CD4-positive, alpha-beta memory T cell (primary cell): ENCODE results near the gene CNTN4. TPM values are rescaled to one million over a fixed set of nuclear protein-coding genes. Genes with fewer than 3 reads are reported as not detected.
A peak's percentile ranks its signal among the peaks of the same experiment; 100 is the strongest.

ENCODE experiments used
- CTCF ChIA-PET: fragments of 350-600 bp; sonication (Branson Sonifier 250); formaldehyde crosslinking; loops from one replicate; lab custom pipeline; 2021; ENCODE audit warnings: inconsistent platforms; ENCODE audit not compliant: partially characterized antibody; lab: Charles Lee
- POLR2A ChIA-PET: fragments of 350-600 bp; sonication (Branson Sonifier 250); formaldehyde crosslinking; loops from one replicate; lab custom pipeline; 2021; ENCODE audit not compliant: partially characterized antibody; lab: Charles Lee
- DNase-seq, 5 donors: peaks; one replicate each; pipeline versions ENCODE4 v3.0.0 to v3.0.0-alpha.2; 2020 to 2022; ENCODE audit warnings: mixed read lengths in 1 of 5
- H3K27ac ChIP-seq: one replicate; pipeline ENCODE4 v1.7.0; 2013; ENCODE audit warnings: low read depth, low read length
- H3K27me3 ChIP-seq: 2 replicates; pipeline ENCODE4 v1.7.0; 2013; ENCODE audit warnings: mild to moderate bottlenecking, low read length, moderate library complexity; ENCODE audit not compliant: insufficient read depth
- H3K36me3 ChIP-seq: 2 replicates; pipeline ENCODE4 v1.7.0; 2013; ENCODE audit warnings: mild to moderate bottlenecking, low read length, moderate library complexity; ENCODE audit not compliant: insufficient read depth
- H3K4me1 ChIP-seq: 2 replicates; pipeline ENCODE4 v1.7.0; 2013; ENCODE audit warnings: mild to moderate bottlenecking, low read length, moderate library complexity; ENCODE audit not compliant: insufficient read depth
- H3K4me3 ChIP-seq, 2 donors: one replicate each; pipeline ENCODE4 v1.7.0; 2013; ENCODE audit warnings: low read length in 2 of 2, mild to moderate bottlenecking in 1 of 2
- H3K9me3 ChIP-seq, 2 donors: one replicate each; pipeline ENCODE4 v1.7.0; 2013; ENCODE audit warnings: low read length in 2 of 2, control low read depth in 1 of 2; ENCODE audit not compliant: control insufficient read depth in 1 of 2
- H3K27ac Mint-ChIP-seq, 7 donors: one replicate each; pipeline ENCODE4 v1.8.0; 2020 to 2021; ENCODE audit warnings: mixed read lengths in 7 of 7, mild to moderate bottlenecking in 6 of 7, inconsistent platforms in 3 of 7, moderate library complexity in 3 of 7
- H3K27me3 Mint-ChIP-seq, 2 donors: one replicate each; pipeline ENCODE4 v1.8.0; 2020 to 2021; ENCODE audit warnings: mixed read lengths in 2 of 2
- H3K36me3 Mint-ChIP-seq, 2 donors: one replicate each; pipeline ENCODE4 v1.8.0; 2020 to 2021; ENCODE audit warnings: mixed read lengths in 2 of 2, inconsistent platforms in 1 of 2, mild to moderate bottlenecking in 1 of 2
- H3K4me1 Mint-ChIP-seq, 4 donors: one replicate each; pipeline ENCODE4 v1.8.0; 2020 to 2021; ENCODE audit warnings: mixed read lengths in 4 of 4, mild to moderate bottlenecking in 1 of 4
- H3K4me3 Mint-ChIP-seq, 8 donors: one replicate each; pipeline ENCODE4 v1.8.0; 2020 to 2021; ENCODE audit warnings: mixed read lengths in 8 of 8, mild to moderate bottlenecking in 7 of 8, moderate library complexity in 6 of 8, inconsistent platforms in 3 of 8
- H3K9me3 Mint-ChIP-seq, 8 donors: one replicate each; pipeline ENCODE4 v1.8.0; 2020 to 2021; ENCODE audit warnings: mixed read lengths in 8 of 8, mild to moderate bottlenecking in 5 of 8, inconsistent platforms in 3 of 8, moderate library complexity in 1 of 8
- intact Hi-C: fragments of 100-400 bp; cut with micrococcal nuclease; formaldehyde crosslinking; loops from one replicate; pipeline ENCODE4 v1.15.1; 2023
- polyA plus RNA-seq, 2 donors: library from polyadenylated mRNA; unstranded; fragments of 300-500 nt; fragmentation: Illumina TruSeq; gene quantifications; one replicate each; pipeline ENCODE4 v1.2.3, GENCODE V29; 2021
- total RNA-seq, 2 experiments: library from RNA; stranded (reverse); gene quantifications; one replicate each; pipeline ENCODE4 v1.2.3, GENCODE V29; 2021

CNTN4 gene
- total and polyA plus RNA-seq, 4 experiments from 2014 or later = not detected

- Histone ChIP-seq H3K36me3 (no peaks in the 10 kb centered on the region), H3K4me3 (no peak overlapping the region), H3K9me3 (no peaks in the 10 kb centered on the region), H3K4me1 (no peaks in the 10 kb centered on the region), H3K27me3 (no peaks in the 10 kb centered on the region), H3K27ac (no peak overlapping the region)
- ChIA-PET CTCF (no interaction called here), POLR2A (no interaction called here)
- DNase-seq = no peak
- peaks cover 0 to 5% of the 10 kb centered on the region in 2 donors for H3K36me3 Mint-ChIP-seq
- H3K4me1 Mint-ChIP-seq = no peaks in the 10 kb centered on the region
- peaks cover 0 to 3% (median 0%) of the 10 kb centered on the region in 8 donors for H3K9me3 Mint-ChIP-seq
- H3K27me3 Mint-ChIP-seq = peaks cover 0 to 3% of the 10 kb centered on the region in 2 donors
- H3K27ac Mint-ChIP-seq = no peak overlapping the region
- no peak overlapping the region for H3K4me3 Mint-ChIP-seq
- intact Hi-C loops = no loop called here
These were observed 976.0 kb downstream of the CNTN4 start for GRCh38 chr3:3074551-3075257.

- Histone ChIP-seq H3K4me1 (no peaks in the 10 kb centered on the region), H3K4me3 (no peak overlapping the region), H3K27ac (no peak overlapping the region), H3K9me3 (no peaks in the 10 kb centered on the region), H3K36me3 (no peaks in the 10 kb centered on the region), H3K27me3 (no peaks in the 10 kb centered on the region)
- intact Hi-C loops = no loop called here
- H3K27me3 Mint-ChIP-seq = peaks cover 0 to 4% of the 10 kb centered on the region in 2 donors
- H3K9me3 Mint-ChIP-seq = peaks cover 0 to 2% (median 0%) of the 10 kb centered on the region in 8 donors
- ChIA-PET CTCF (no interaction called here), POLR2A (no interaction called here)
- no peaks in the 10 kb centered on the region for H3K36me3 Mint-ChIP-seq
- no peak overlapping the region for H3K27ac Mint-ChIP-seq
- H3K4me1 Mint-ChIP-seq = no peaks in the 10 kb centered on the region
- H3K4me3 Mint-ChIP-seq = no peak overlapping the region
- DNase-seq = no peak
These were observed 981.6 kb downstream of the CNTN4 start for GRCh38 chr3:3080309-3080708.

- Mint-ChIP-seq H3K27ac (no peak overlapping the region), H3K4me1 (peaks cover 0 to 2% (median 0%) of the 10 kb centered on the region in 4 donors), H3K36me3 (no peaks in the 10 kb centered on the region), H3K4me3 (no peak overlapping the region), H3K9me3 (peaks cover 0 to 2% (median 0%) of the 10 kb centered on the region in 8 donors), H3K27me3 (peaks cover 0 to 4% of the 10 kb centered on the region in 2 donors)
- ChIA-PET CTCF (no interaction called here), POLR2A (no interaction called here)
- Histone ChIP-seq H3K36me3 (no peaks in the 10 kb centered on the region), H3K27ac (no peak overlapping the region), H3K4me1 (no peaks in the 10 kb centered on the region), H3K4me3 (no peak overlapping the region), H3K9me3 (no peaks in the 10 kb centered on the region), H3K27me3 (no peaks in the 10 kb centered on the region)
- DNase-seq = no peak
- intact Hi-C loops = no loop called here
These were observed 982.9 kb downstream of the CNTN4 start for GRCh38 chr3:3081381-3082233.

GRCh38 chr3:3082234-3082924 is 983.7 kb downstream of the CNTN4 start:
- Mint-ChIP-seq H3K4me3 (no peak overlapping the region), H3K27ac (no peak overlapping the region), H3K9me3 (peaks cover 0 to 2% (median 0%) of the 10 kb centered on the region in 8 donors), H3K36me3 (no peaks in the 10 kb centered on the region), H3K27me3 (peaks cover 0 to 4% of the 10 kb centered on the region in 2 donors), H3K4me1 (peaks cover 0 to 2% (median 0%) of the 10 kb centered on the region in 4 donors)
- Histone ChIP-seq H3K27ac (no peak overlapping the region), H3K4me1 (no peaks in the 10 kb centered on the region), H3K36me3 (no peaks in the 10 kb centered on the region), H3K9me3 (no peaks in the 10 kb centered on the region), H3K4me3 (no peak overlapping the region), H3K27me3 (no peaks in the 10 kb centered on the region)
- intact Hi-C loops = no loop called here
- no peak for DNase-seq
- ChIA-PET CTCF (no interaction called here), POLR2A (no interaction called here)

- intact Hi-C loops = no loop called here
- no peaks in the 10 kb centered on the region for H3K36me3 Mint-ChIP-seq
- ChIA-PET CTCF (interaction anchor here (1.1 to 1.2 kb wide), 2 partner anchors 9 to 115 kb away, joined by 3 to 4 read pairs; no protein-coding TSS in a partner anchor), POLR2A (no interaction called here)
- Histone ChIP-seq H3K27ac (no peak overlapping the region), H3K4me1 (no peaks in the 10 kb centered on the region), H3K36me3 (no peaks in the 10 kb centered on the region), H3K27me3 (no peaks in the 10 kb centered on the region), H3K9me3 (no peaks in the 10 kb centered on the region), H3K4me3 (no peak overlapping the region)
- peaks cover 0 to 2% (median 0%) of the 10 kb centered on the region in 4 donors for H3K4me1 Mint-ChIP-seq
- no peak overlapping the region for H3K27ac Mint-ChIP-seq
- H3K27me3 Mint-ChIP-seq = peaks cover 0 to 1% of the 10 kb centered on the region in 2 donors
- H3K4me3 Mint-ChIP-seq = no peak overlapping the region
- H3K9me3 Mint-ChIP-seq = peaks cover 0 to 2% (median 0%) of the 10 kb centered on the region in 8 donors
- DNase-seq = no peak
These were observed 986.2 kb downstream of the CNTN4 start for GRCh38 chr3:3084890-3085289.

DNA sequence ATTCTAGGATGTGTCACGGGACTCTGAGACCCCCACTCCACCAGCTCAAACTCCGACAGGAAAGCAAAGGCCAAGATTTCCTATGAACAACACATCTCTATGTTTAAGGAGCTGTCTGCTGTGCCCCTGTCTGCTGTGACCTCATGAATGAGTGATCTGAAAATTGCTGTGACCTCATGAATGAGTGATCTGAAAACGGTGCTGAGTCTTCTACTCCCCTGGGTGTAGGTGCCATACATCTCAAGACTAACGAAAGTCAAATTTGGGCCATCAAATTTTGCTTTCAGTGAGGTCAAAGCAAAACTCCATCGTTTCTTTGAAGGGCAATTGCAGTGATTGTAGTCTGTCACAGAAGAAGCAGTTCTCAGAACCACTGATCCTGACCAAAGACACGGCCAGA is 987.1 kb downstream of the CNTN4 start:
- H3K9me3 Mint-ChIP-seq = peaks cover 0 to 2% (median 0%) of the 10 kb centered on the region in 8 donors
- H3K4me3 ChIP-seq = no peak overlapping the region
- peaks cover 0 to 2% (median 0%) of the 10 kb centered on the region in 4 donors for H3K4me1 Mint-ChIP-seq
- no peaks in the 10 kb centered on the region for H3K27me3 Mint-ChIP-seq
- ChIA-PET POLR2A (no interaction called here), CTCF (interaction anchor here (1.2 kb wide), 1 partner anchor 8 kb away, joined by 4 read pairs; no protein-coding TSS in a partner anchor)
- H3K9me3 ChIP-seq = no peaks in the 10 kb centered on the region
- no peaks in the 10 kb centered on the region for H3K27me3 ChIP-seq
- H3K4me3 Mint-ChIP-seq = no peak overlapping the region
- H3K36me3 ChIP-seq = no peaks in the 10 kb centered on the region
- no peak overlapping the region for H3K27ac ChIP-seq
- intact Hi-C loops = no loop called here
- H3K4me1 ChIP-seq = no peaks in the 10 kb centered on the region
- DNase-seq = no peak
- H3K27ac Mint-ChIP-seq = peak overlapping the region in 1 of 7 donors; percentile 43
- no peaks in the 10 kb centered on the region for H3K36me3 Mint-ChIP-seq

- no peaks in the 10 kb centered on the region for H3K27me3 ChIP-seq
- Mint-ChIP-seq H3K27me3 (no peaks in the 10 kb centered on the region), H3K4me3 (no peak overlapping the region), H3K36me3 (no peaks in the 10 kb centered on the region), H3K27ac (peak overlapping the region in 1 of 7 donors; percentile 43), H3K9me3 (peaks cover 0 to 2% (median 0%) of the 10 kb centered on the region in 8 donors), H3K4me1 (peaks cover 0 to 2% (median 0%) of the 10 kb centered on the region in 4 donors)
- ChIA-PET POLR2A (no interaction called here), CTCF (no interaction called here)
- H3K27ac ChIP-seq = no peak overlapping the region
- DNase-seq = no peak
- intact Hi-C loops = no loop called here
- no peaks in the 10 kb centered on the region for H3K4me1 ChIP-seq
- no peaks in the 10 kb centered on the region for H3K36me3 ChIP-seq
- no peak overlapping the region for H3K4me3 ChIP-seq
- no peaks in the 10 kb centered on the region for H3K9me3 ChIP-seq
These were observed 987.6 kb downstream of the CNTN4 start for GRCh38 chr3:3086239-3086638.
